Activated CD4-positive, alpha-beta memory T cell treated with anti-CD3 and anti-CD28 coated beads for 36 hours (primary cell): ENCODE results near the gene BDNF. TPM values are rescaled to one million over a fixed set of nuclear protein-coding genes. Genes with fewer than 3 reads are reported as not detected.

ENCODE experiments used
- total RNA-seq, 2 experiments: library from RNA; stranded (reverse); gene quantifications; one replicate each; pipeline ENCODE4 v1.2.3, GENCODE V29; 2021

The BDNF gene
- total RNA-seq, 2 experiments from 2014 or later = not detected

Other genes starting within 250 kb of the BDNF start
- under 1 TPM; 0.22 to 0.67 TPM for gene LGR4, start 227.7 kb downstream of the BDNF start, total RNA-seq
- 10 to 100 TPM; 27.6 to 28.7 TPM for gene LIN7C, start 193.7 kb downstream of the BDNF start, total RNA-seq